ENCODE results near the gene ERC2.

- TF ChIP-seq POLR2AphosphoS5 (IDR thresholded peaks at IDR 0.05; ENCODE audit: low read depth, low read length), result no peak
- TF ChIP-seq POLR2A (IDR thresholded peaks at IDR 0.05; ENCODE audit: low read depth, low read length), result no peak
- no peak for TF ChIP-seq TAF1 (IDR thresholded peaks at IDR 0.05; ENCODE audit: low read depth, low read length)
- no peak for TF ChIP-seq SPI1 (IDR thresholded peaks at IDR 0.05; ENCODE audit: low read depth, low read length)
Measured at GRCh38 chr3:55690177-55690576, 778.1 kb downstream of the ERC2 start.
